Loucy (cell line): ENCODE data around the gene HSF2BP.
"Not testable (repeated sequence)": the region's sequence is repeated elsewhere in the genome, so short reads cannot be mapped to it uniquely, and the experiment has no call there.

Source experiments
- H2AFZ ChIP-seq: fragments of 200-600 bp; sonication (generic); 2 replicates; pipeline ENCODE4 v1.6.0; 2016; ENCODE audit warnings: antibody characterized with exemption, mild to moderate bottlenecking, low read length, moderate library complexity
- H3F3A ChIP-seq: fragments of 200-600 bp; 2 replicates; pipeline ENCODE4 v1.6.0; 2016; ENCODE audit warnings: antibody characterized with exemption, low read depth, mild to moderate bottlenecking
- H3K27me3 ChIP-seq: fragments of 200-600 bp; sonication (generic); 2 replicates; pipeline ENCODE4 v1.6.1; 2014; ENCODE audit warnings: low read length, mild to moderate bottlenecking; ENCODE audit not compliant: insufficient read depth, poor library complexity, severe bottlenecking
- H3K36me3 ChIP-seq: fragments of 200-600 bp; sonication (generic); 2 replicates; pipeline ENCODE4 v1.6.1; 2016; ENCODE audit warnings: low read length; ENCODE audit not compliant: insufficient read depth
- H3K4me1 ChIP-seq: fragments of 200-600 bp; sonication (generic); 2 replicates; pipeline ENCODE4 v1.5.1; 2014; ENCODE audit warnings: low read length, mild to moderate bottlenecking; ENCODE audit not compliant: insufficient read depth, poor library complexity, severe bottlenecking
- H3K4me2 ChIP-seq: fragments of 200-600 bp; sonication (generic); 2 replicates; pipeline ENCODE4 v1.6.0; 2014; ENCODE audit warnings: antibody characterized with exemption, low read length, low read depth, mild to moderate bottlenecking; ENCODE audit not compliant: poor library complexity, severe bottlenecking
- H3K4me3 ChIP-seq: fragments of 200-600 bp; sonication (generic); 2 replicates; pipeline ENCODE4 v1.5.1; 2014; ENCODE audit warnings: low read length, mild to moderate bottlenecking, mixed read lengths; ENCODE audit not compliant: poor library complexity, severe bottlenecking
- H3K79me2 ChIP-seq: fragments of 200-600 bp; sonication (generic); 2 replicates; pipeline ENCODE4 v1.6.1; 2014; ENCODE audit warnings: low read length; ENCODE audit not compliant: insufficient read depth
- H3K9ac ChIP-seq: fragments of 200-600 bp; sonication (generic); 2 replicates; pipeline ENCODE4 v1.6.0; 2014; ENCODE audit warnings: mild to moderate bottlenecking, low read depth, low read length, moderate library complexity; ENCODE audit not compliant: poor library complexity, severe bottlenecking
- H3K9me2 ChIP-seq: fragments of 200-600 bp; sonication (generic); replicated peaks from 2 replicates; pipeline ENCODE4 v1.6.1; 2016; ENCODE audit warnings: low read depth, low read length, mixed read lengths
- H3K9me3 ChIP-seq: fragments of 200-600 bp; sonication (generic); 2 replicates; pipeline ENCODE4 v1.6.1; 2014; ENCODE audit warnings: mild to moderate bottlenecking, antibody characterized with exemption, low read length, low read depth; ENCODE audit not compliant: insufficient read depth
- H4K20me1 ChIP-seq: fragments of 200-600 bp; sonication (generic); 2 replicates; pipeline ENCODE4 v1.6.0; 2014; ENCODE audit warnings: antibody characterized with exemption, low read length, mild to moderate bottlenecking; ENCODE audit not compliant: insufficient read depth, poor library complexity, severe bottlenecking
- CTCF ChIP-seq: fragments of 200-600 bp; sonication (generic); conservative IDR thresholded peaks from 2 replicates; pipeline ENCODE4 v1.5.1; 2014; ENCODE audit warnings: mild to moderate bottlenecking, antibody characterized with exemption, low read length
- EZH2phosphoT487 ChIP-seq: fragments of 200-600 bp; IDR thresholded peaks from 2 replicates; pipeline ENCODE4 v1.6.1; 2018; ENCODE audit warnings: antibody characterized with exemption, mild to moderate bottlenecking, moderate library complexity, borderline replicate concordance

Gene HSF2BP

DNA sequence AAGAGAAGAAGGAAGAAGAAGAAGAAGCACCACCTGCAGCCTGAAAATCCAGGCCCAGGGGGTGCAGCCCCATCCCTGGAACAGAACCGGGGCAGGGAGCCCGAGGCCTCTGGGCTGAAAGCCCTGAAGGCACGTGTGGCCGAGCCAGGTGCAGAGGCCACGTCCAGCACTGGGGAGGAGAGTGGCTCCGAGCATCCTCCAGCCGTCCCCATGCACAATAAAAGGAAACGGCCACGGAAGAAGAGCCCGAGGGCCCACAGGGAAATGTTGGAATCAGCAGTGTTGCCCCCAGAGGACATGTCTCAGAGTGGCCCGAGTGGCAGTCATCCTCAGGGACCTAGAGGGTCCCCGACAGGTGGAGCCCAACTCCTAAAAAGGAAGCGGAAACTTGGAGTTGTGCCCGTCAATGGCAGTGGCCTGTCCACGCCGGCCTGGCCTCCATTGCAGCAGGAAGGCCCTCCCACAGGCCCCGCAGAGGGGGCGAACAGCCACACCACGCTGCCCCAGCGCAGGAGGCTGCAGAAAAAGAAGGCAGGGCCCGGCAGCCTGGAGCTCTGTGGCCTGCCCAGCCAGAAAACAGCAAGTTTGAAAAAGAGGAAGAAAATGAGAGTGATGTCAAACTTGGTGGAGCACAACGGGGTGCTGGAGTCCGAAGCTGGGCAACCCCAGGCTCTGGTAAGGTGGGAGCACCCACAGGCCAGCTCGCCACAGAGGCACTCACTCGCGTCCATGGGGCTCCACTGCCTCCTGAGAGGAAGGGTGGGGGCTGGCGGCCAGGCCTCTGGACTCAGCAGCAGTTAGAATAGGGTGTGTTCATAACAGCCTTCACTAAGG, 28.5 kb upstream of the HSF2BP start:
- Histone ChIP-seq H3F3A (no peaks in the 10 kb centered on the region), H3K79me2 (no peaks in the 10 kb centered on the region), H4K20me1 (no peaks in the 10 kb centered on the region), H3K36me3 (peaks cover 90% of the 10 kb centered on the region), H3K4me2 (no peak overlapping the region), H3K9ac (no peak overlapping the region), H3K27me3 (no peaks in the 10 kb centered on the region), H3K4me3 (no peak overlapping the region), H3K9me3 (no peaks in the 10 kb centered on the region), H3K4me1 (no peaks in the 10 kb centered on the region), H2AFZ (no peak overlapping the region), H3K9me2 (no peaks in the 10 kb centered on the region)
- TF ChIP-seq EZH2phosphoT487 (no peak), CTCF (no peak)

GRCh38 chr21:43686811-43687565, 27.7 kb upstream of the HSF2BP start:
- Histone ChIP-seq H3K36me3 (peaks cover 91% of the 10 kb centered on the region), H3K9me3 (no peaks in the 10 kb centered on the region)
- TF ChIP-seq EZH2phosphoT487: no peak

DNA sequence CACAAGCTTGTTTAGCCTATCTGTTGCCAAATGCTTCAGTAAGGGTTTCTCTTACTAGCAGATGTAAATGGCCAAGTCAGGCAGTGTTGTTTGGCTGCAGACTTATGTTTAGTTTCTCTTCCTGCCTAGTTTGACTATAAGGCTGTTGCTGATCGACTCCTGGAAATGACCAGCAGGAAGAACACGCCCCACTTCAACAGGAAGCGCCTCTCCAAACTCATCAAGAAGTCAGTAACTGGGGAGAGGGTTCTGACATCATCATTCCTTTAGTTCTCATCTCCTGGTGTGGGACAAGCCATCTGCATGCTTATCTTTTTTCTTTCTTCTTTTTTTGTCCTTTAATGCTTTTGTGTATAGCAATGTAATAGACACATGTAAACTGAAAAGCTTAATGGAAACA, 25.1 kb upstream of the HSF2BP start:
- no peak for TF ChIP-seq EZH2phosphoT487
- Histone ChIP-seq H3K9ac (no peak overlapping the region), H3K79me2 (no peaks in the 10 kb centered on the region), H2AFZ (no peak overlapping the region), H3K9me3 (no peaks in the 10 kb centered on the region), H3K27me3 (no peaks in the 10 kb centered on the region), H3K9me2 (no peaks in the 10 kb centered on the region), H3K4me2 (no peak overlapping the region), H4K20me1 (no peaks in the 10 kb centered on the region), H3F3A (no peaks in the 10 kb centered on the region), H3K36me3 (peaks cover 77% of the 10 kb centered on the region; the same call in 1 of the 2 replicates), H3K4me3 (no peak overlapping the region), H3K4me1 (no peaks in the 10 kb centered on the region)

More at GRCh38 chr21:43686811-43687565, 27.7 kb upstream of the HSF2BP start:
- H3K4me1 ChIP-seq: no peaks in the 10 kb centered on the region
- H3K4me2 ChIP-seq: no peak overlapping the region
- H4K20me1 ChIP-seq: no peaks in the 10 kb centered on the region
- H3K27me3 ChIP-seq: no peaks in the 10 kb centered on the region
- no peak overlapping the region for H3K4me3 ChIP-seq
- H3K9ac ChIP-seq: no peak overlapping the region
- H3K79me2 ChIP-seq: no peaks in the 10 kb centered on the region
- no peak overlapping the region for H2AFZ ChIP-seq
- no peaks in the 10 kb centered on the region for H3K9me2 ChIP-seq
- no peaks in the 10 kb centered on the region for H3F3A ChIP-seq

DNA sequence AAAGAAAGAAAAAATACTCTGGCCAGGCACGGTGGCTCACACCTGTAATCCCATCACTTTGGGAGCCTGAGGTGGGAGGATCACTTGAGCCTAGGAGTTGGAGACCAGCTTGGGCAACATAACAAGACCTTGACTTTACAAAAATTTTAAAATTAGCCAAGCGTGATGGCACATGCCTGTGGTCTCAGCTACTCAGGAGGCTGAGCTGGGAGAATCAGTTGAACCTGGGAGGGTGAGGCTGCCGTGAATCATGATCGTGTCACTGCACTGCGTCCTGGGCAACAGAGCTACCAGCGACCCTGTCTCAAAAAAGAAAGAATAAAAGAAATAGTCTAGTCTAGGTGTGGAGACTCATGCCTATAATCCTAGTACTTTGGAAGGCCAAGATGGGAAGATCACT, 22.4 kb upstream of the HSF2BP start:
- Histone ChIP-seq H3K9ac (no peak overlapping the region), H3K4me3 (no peak overlapping the region), H3K27me3 (no peaks in the 10 kb centered on the region), H2AFZ (no peak overlapping the region), H3K9me2 (no peaks in the 10 kb centered on the region), H3K36me3 (peaks cover 76% of the 10 kb centered on the region; the same call in 1 of the 2 replicates), H3K4me2 (no peak overlapping the region), H4K20me1 (peaks cover 3% of the 10 kb centered on the region), H3F3A (no peaks in the 10 kb centered on the region), H3K4me1 (no peaks in the 10 kb centered on the region), H3K9me3 (no peaks in the 10 kb centered on the region), H3K79me2 (no peaks in the 10 kb centered on the region)
- TF ChIP-seq CTCF: no peak

GRCh38 chr21:43680421-43680820, 21.1 kb upstream of the HSF2BP start:
- not testable (repeated sequence) for H3K9me2 ChIP-seq, H3K4me3 ChIP-seq, H3K27me3 ChIP-seq, H3F3A ChIP-seq, H3K4me2 ChIP-seq, H3K4me1 ChIP-seq, H2AFZ ChIP-seq, H4K20me1 ChIP-seq, H3K9me3 ChIP-seq, H3K79me2 ChIP-seq, H3K9ac ChIP-seq
- H3K36me3 ChIP-seq: peaks cover 75% of the 10 kb centered on the region; the same call in 1 of the 2 replicates
